HG03469 (cell line): ENCODE data around the gene PTPRJ.
A peak's percentile ranks its signal among the peaks of the same experiment; 100 is the strongest.

Experiments
- ATAC-seq: cut with Tn5 transposase; IDR thresholded peaks from one replicate; pipeline ENCODE4 v1.9.1; 2021; ENCODE audit warnings: mild to moderate bottlenecking, moderate library complexity, moderate number of reproducible peaks; ENCODE audit not compliant: unreplicated experiment

PTPRJ gene

GRCh38 chr11:47992959-47993820 is 12.8 kb downstream of the PTPRJ start:
- no peak for ATAC-seq

DNA sequence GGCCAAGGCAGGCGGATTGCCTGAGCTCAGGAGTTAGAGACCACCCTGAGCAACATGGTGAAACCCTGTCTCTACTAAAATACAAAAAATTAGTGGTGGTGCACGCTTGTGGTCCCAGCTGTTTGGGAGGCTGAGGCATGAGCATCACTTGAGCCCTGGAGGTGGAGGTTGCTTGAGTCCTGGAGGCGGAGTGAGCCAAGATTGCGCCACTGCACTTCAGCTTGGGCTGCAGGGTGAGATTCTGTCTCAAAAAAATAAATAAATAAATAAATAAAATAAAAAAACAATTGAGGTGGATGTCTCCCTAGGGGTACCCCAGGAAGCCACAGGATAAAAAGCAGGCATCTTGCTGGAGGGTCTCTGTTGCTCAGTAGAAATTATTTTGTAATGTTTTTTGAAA is 14.1 kb downstream of the PTPRJ start:
- no peak for ATAC-seq

DNA sequence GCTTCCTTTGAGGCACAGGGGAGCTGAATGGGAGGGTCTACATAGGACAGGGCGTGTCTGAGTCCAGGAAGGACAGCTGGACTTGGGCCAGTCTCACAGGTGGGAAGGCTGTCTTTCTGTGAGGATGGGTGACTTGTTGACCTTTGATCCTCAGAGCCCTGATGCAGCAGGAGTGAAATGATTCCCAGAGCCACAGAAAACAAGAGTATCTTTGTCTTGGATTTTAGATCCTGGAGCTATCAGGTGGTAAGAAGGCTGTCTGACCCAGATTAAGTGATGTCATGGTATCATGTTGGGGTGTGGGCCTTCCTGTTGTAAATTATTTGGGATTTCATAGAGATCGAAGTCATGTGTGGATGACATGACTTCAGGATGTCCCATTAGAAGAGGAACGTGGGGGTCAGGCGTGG is 15.0 kb downstream of the PTPRJ start:
- no peak for ATAC-seq

DNA sequence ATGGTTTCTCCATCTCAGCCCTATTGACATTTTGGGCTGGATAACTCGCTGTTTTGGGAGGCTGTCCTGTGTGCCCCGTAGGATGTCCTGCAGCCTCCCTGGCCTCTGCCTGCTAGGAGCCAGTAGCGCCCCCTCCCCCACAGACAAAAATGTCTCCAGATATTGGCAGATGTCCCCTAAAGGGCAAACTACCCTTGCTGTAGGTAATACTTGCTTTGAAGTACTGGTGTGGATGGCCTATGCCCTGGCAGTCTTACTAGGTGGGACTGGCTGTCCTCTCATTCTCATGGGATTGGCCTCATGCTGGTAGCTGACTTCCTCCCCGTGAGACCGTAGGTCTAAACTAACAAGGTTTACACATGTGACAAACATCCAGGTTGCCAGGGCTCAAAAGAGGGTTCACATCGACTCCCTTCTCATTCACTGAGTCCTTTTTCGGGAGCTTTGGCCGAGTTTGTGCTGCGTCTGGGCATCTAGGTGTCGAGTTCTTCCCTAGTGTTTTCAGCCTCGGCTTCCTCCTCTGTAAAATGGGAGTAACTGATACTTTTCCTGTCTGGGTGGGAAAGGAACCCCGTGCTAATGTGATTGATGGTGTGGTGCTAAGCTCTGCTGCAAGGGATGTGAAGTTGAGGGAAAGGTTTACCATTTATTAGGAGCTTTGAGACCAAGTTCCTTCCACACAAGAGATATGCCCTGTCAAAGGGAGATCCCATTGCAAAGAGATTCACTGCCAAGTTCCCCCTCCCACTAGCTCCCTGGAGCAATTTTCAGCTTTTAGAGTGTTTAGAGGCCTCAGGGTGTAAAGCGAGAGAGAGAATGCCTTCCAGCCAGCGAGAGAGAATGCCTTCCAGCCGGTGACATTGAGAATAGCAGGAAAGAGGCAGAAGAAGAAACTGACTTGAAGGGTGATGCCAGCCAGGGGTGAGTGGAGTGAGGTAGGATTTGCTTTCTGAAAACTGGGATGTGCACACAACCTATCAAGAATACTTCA is 17.0 kb downstream of the PTPRJ start:
- ATAC-seq = no peak

DNA sequence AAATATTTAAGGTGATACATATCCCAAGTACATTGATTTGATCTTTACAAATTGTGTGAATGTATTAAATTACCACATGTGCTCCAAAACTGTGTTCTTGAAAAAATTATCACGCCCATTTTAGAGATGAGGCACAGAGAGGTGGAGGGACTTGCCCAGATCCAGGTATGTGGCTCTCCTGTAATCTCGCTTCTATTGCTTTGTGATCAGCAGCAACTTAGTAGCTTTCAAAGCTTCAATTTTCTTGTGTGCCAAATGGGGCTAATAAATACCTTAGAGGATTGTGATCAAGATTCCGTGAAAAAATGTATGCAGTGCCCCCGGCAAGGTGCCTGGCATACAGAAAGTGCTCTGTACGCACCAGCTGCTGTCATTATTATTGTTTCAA is 18.0 kb downstream of the PTPRJ start:
- no peak for ATAC-seq

DNA sequence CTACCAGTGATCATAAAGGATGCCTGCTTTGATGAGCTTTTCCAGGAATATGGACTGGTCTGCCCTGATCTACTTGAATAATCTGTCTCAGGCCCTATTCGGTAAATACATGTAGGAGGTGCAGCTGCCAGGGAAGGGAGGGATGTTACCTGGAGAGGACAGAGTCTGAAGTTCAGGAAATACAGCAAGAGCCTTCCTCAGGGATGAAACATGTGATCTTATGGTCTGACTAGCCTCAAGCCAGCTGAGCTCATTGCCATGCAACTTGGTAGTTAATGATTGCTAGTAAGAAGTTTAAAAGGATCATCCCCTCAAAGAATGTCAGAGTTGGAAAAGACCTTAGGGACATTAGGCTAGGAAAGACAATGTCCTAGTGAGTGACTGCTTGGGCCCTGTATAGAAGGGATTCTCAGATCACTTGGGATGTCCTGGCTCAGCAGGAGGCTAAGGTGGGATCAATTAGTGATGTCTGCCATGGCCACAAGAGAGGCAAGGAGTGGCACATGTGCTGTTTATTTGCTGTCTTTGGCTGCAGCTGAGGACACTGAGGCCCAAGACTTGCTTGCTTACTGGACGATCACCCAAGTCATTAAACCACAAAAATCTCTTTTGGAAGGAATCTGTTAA is 18.5 kb downstream of the PTPRJ start:
- ATAC-seq = no peak

DNA sequence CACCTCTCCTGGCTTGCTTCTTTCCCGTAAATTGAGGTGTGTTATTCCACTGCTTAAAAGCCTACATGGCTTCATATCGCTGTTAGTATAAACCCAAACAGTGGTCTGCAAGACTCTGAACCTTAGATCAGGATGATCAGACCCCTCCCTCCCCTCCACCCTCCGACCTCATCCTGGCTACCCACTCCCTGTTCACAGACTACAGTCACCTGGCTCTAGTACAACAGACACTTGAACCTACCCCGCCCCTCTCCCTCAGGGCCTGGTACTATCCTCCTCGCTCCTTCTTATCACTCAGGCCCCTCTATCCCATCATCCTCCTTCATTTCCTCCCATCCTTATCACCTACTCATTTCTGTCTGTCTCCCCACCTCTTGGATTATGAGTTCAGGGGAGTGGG is 20.1 kb downstream of the PTPRJ start:
- ATAC-seq = no peak

GRCh38 chr11:48001438-48002021 is 21.2 kb downstream of the PTPRJ start:
- peak; percentile 75 for ATAC-seq

DNA sequence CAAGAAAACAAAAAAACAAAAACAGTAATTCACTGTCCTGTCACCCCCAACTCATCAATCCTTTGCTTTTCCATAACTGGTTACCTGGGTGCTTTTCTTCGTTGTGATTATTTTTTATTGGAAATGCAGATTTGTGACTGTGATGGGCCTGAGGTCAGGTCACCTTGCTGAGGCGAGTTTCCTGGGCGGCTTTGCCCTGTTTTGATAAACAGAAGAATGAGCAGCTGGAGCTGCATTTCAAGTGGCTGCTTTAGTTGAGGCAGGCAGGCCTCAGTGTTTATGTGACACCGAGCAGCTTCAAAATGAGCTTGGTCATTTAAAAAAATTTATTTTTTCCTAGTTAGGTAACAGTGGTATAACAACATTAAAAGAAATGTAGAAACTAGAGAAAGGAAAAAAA is 22.2 kb downstream of the PTPRJ start:
- ATAC-seq = no peak

GRCh38 chr11:48003926-48004325 is 23.6 kb downstream of the PTPRJ start:
- no peak for ATAC-seq

DNA sequence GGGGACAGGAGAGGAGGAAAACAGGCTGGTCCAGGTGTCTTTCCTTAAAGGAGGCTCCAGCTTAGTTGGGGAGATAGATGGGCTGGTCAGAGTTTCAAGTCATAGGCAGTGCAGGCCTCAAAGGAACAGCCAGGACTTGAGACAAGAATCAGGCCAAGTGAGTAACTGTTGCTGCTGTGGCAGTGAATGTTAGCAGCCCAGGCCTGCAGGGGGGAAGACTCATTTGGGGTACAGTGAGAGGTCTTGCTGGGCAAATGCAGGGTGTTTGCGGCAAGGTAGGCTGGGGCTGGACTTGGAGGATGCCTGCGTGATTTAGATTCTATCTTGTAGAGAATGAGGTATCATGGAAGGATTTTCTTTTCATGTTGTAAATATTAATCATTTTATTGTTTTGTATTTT is 24.1 kb downstream of the PTPRJ start:
- ATAC-seq = no peak

GRCh38 chr11:48005136-48005535 is 24.8 kb downstream of the PTPRJ start:
- ATAC-seq = no peak

DNA sequence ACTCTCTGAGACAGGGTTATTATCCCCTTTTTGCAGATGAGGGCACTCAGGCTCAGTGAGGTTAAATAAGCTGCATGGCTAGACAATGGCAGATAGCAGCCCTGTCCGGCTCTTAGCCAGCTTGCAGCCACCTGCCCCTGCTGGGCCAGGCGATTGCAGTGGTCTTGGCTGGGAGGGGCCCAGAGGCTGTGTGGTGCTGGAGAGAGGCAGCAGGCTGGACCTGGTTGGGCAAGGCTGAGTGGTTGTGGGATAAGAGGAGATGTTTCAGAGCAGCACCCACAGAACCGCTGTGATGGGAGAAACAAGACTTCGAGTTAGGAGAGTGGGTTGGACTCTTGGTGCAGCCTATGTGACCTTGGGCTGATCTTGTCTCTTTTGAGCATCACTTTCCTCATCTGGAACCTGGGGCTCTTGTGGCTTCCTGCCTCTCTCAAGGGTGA is 25.5 kb downstream of the PTPRJ start:
- no peak for ATAC-seq

DNA sequence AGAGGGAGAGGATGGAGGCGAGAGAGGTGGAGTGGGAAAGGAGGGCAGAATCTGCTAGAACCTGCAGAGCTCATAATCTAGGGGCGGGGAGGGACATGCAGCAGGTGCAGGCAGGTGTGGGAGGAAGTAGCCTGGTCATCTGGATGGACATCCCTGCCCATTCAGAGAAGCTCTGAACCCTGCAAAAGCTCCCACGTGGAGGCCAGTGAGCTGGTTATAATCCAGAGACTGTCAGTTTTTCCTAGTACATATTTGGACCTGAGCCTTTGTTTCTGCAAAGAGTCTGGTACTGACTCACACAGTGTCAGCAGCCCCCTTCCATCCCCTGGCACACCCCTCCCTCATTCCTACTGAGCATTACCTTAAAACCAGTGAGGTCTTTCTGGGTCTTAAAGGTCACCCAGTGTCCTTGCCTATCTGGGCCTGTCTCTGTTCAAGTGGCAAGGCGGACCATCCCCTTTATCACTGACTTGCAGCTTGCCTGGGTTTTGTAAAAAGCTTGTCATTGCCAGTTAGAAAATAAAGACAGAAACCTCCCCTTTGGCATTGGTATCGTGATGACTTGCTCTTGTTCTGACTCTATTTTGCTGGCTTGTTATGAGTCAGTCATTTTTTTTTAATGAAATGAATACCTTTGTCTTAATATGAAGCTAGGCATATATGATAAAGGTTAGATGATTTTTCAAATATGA is 26.1 kb downstream of the PTPRJ start:
- peak; percentile 59 for ATAC-seq

DNA sequence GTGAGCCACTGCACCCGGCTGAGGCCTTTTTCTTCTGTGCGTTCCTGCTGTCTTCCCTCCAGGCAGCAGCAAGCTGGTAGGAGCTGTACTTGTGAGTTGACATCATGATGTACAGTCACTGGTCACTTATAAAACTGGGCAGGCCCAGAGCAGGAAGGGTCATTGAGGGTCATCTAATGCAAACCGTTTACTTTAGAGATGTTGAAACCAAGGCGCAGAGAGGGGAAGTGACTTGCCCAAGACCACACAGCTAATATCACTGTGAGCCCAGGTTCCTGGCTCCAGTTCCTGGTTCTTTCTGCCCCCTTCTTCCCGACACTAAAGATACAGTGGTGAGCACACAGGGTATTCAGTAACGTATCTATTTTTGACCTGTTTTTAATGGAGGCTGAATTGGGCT is 27.3 kb downstream of the PTPRJ start:
- ATAC-seq = no peak

- peak; percentile 33 for ATAC-seq
These were observed 28.6 kb downstream of the PTPRJ start for GRCh38 chr11:48008951-48009270.

DNA sequence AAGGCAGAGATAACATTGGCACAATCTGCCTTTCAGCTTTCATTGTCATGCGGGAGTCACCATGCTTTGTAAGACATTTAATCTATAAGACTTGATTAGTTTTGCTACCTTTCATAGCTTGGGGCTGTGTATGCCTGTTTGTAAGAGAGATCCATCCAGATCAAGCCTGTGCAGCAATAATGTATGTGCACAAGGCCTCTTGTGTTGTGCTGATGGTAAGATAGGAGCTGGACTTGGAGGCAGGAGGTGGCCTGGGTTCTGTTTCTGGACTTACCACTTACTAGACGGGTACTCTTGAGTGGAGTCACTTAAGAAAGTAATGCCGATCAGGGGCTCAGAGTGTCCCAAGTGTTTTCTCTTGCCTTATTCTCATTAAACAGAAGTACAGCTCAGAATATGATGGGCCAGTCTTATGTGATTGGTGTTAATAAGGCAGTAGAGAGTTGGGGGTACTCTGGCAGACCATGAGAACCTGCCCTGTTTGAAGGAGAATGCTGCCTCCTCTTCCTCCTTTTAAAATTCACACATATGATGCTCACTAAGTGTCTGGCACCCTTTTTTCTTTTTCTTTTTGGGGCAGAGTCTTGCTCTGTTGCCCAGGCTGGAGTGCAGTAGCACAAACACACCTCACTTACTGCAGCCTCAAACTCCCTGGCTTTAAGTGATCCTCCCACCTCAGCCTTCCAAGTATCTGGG is 30.9 kb downstream of the PTPRJ start:
- ATAC-seq = no peak

GRCh38 chr11:48011798-48012391 is 31.5 kb downstream of the PTPRJ start:
- no peak for ATAC-seq

DNA sequence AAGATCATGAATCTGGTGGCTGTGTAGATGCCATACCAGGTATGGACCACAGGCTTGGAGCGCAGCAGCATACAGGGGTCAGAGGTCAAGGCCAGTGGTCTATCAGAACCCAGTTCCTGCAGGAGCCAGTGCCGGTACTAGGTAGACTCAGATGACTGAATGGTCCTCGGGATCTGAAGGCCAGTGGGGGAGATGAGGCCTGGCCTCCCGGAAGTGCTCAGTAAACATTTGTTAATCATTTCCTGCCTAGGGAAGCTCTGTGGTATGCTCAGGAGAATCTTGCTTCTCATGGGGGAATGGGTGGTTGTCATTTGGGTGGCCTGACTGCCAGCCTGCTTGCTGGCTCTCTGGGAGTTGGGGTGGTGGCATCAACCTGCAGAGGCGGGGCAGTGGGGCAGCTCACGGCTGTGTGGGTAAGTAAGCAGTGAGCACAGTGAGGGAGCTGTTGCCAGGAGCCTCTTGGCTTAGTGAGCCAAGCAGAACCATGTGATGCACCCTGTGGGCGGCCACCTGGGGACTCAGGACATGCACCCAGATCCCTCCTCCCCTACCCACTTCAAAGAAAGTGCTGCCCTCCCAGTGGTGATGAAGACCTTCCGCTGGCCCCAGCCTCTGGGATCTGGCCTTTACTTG is 33.0 kb downstream of the PTPRJ start:
- peak; percentile 57 for ATAC-seq
